Left kidney (tissue), 8 donors: ENCODE measurements around the gene SLC10A1. TPM values are rescaled to one million over a fixed set of nuclear protein-coding genes. Genes with fewer than 3 reads are reported as not detected.
"Not testable (repeated sequence)": the region's sequence is repeated elsewhere in the genome, so short reads cannot be mapped to it uniquely, and the experiment has no call there.

Experiments
- DNase-seq: peaks from one replicate; pipeline ENCODE4 v3.0.0-alpha.2; 2013
- long read RNA-seq, 8 donors: transcript quantifications; one replicate each; lab custom pipeline, GENCODE V29; 2026
- polyA plus RNA-seq: library from polyadenylated mRNA; unstranded; fragments of 120-200 nt; gene quantifications from one replicate; pipeline ENCODE4 v1.2.1, GENCODE V29; 2013; ENCODE audit not compliant: insufficient read length

Gene SLC10A1
- polyA plus RNA-seq, result 0.22 TPM
- long read RNA-seq, donor 1, result 0 reads
- long read RNA-seq, donor 2, result 0 reads
- long read RNA-seq, donor 3, result 0 reads
- long read RNA-seq, donor 4, result 0 reads
- long read RNA-seq, donor 5, result 0 reads
- long read RNA-seq, donor 6, result 0 reads
- long read RNA-seq, donor 7, result 0 reads
- long read RNA-seq, donor 8, result 0 reads

GRCh38 chr14:69796797-69797500, at the start of gene SLC10A1:
Gene SLC10A1 (minus strand): TSS chr14:69797241. CDS start chr14:69797155, 86 bp downstream.
- no peak for DNase-seq

GRCh38 chr14:69845787-69846186, 48.7 kb upstream of the SLC10A1 start:
- DNase-seq, result no peak

- no peak for DNase-seq
These were observed 48.1 kb upstream of the SLC10A1 start for GRCh38 chr14:69845050-69845581.

GRCh38 chr14:69844171-69844570, 47.1 kb upstream of the SLC10A1 start:
- no peak for DNase-seq

GRCh38 chr14:69842686-69843420, 45.8 kb upstream of the SLC10A1 start:
- DNase-seq, result no peak

GRCh38 chr14:69841656-69842055, 44.6 kb upstream of the SLC10A1 start:
- DNase-seq, result no peak

- DNase-seq, result no peak
These were observed 42.6 kb upstream of the SLC10A1 start for GRCh38 chr14:69839661-69840060.

GRCh38 chr14:69838881-69839416, 41.9 kb upstream of the SLC10A1 start:
- no peak for DNase-seq

- DNase-seq, result no peak
These were observed 31.8 kb upstream of the SLC10A1 start for GRCh38 chr14:69828879-69829278.

GRCh38 chr14:69828354-69828753, 31.3 kb upstream of the SLC10A1 start:
- DNase-seq, result no peak

GRCh38 chr14:69827560-69827959, 30.5 kb upstream of the SLC10A1 start:
- DNase-seq, result no peak

GRCh38 chr14:69822456-69822855, 25.4 kb upstream of the SLC10A1 start:
- no peak for DNase-seq

GRCh38 chr14:69820991-69821390, 23.9 kb upstream of the SLC10A1 start:
- DNase-seq, result no peak

- DNase-seq, result no peak
These were observed 22.6 kb upstream of the SLC10A1 start for GRCh38 chr14:69819607-69820006.

- DNase-seq, result peak; percentile 71
These were observed 21.7 kb upstream of the SLC10A1 start for GRCh38 chr14:69818758-69819191.

- no peak for DNase-seq
These were observed 19.2 kb upstream of the SLC10A1 start for GRCh38 chr14:69816216-69816615.

- DNase-seq, result no peak
These were observed 18.5 kb upstream of the SLC10A1 start for GRCh38 chr14:69815556-69815955.

GRCh38 chr14:69814397-69814796, 17.4 kb upstream of the SLC10A1 start:
- no peak for DNase-seq

GRCh38 chr14:69813346-69813745, 16.3 kb upstream of the SLC10A1 start:
- DNase-seq, result not testable (repeated sequence)

- no peak for DNase-seq
These were observed 15.7 kb upstream of the SLC10A1 start for GRCh38 chr14:69812711-69813110.

GRCh38 chr14:69811868-69812252, 14.8 kb upstream of the SLC10A1 start:
- no peak for DNase-seq

- no peak for DNase-seq
These were observed 14.3 kb upstream of the SLC10A1 start for GRCh38 chr14:69811227-69811867.
